ENCODE data around the gene RAB36.
"Not testable (repeated sequence)": the region's sequence is repeated elsewhere in the genome, so short reads cannot be mapped to it uniquely, and the experiment has no call there.

RAB36 gene

DNA sequence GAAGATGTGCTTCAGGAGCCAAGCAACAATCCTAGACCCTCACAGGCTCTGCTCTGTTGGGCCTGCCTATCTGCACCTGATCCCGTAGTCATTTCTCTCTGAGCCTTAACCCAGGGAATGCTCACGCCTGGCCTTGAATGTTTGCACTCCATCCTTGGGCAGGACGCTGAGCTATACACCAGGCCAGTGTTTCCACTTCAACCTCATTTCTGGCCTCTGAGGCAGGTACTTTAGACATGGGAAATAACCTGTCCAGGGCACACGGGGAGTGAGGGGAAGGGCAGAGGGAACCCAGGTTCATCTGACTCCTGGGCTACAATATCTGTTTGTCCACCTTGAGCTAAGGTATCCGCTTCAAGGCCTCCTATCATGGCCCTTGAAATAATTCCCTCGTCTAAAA lies 13.3 kb upstream of the RAB36 start:
- TF ChIP-seq, protein P1, sequence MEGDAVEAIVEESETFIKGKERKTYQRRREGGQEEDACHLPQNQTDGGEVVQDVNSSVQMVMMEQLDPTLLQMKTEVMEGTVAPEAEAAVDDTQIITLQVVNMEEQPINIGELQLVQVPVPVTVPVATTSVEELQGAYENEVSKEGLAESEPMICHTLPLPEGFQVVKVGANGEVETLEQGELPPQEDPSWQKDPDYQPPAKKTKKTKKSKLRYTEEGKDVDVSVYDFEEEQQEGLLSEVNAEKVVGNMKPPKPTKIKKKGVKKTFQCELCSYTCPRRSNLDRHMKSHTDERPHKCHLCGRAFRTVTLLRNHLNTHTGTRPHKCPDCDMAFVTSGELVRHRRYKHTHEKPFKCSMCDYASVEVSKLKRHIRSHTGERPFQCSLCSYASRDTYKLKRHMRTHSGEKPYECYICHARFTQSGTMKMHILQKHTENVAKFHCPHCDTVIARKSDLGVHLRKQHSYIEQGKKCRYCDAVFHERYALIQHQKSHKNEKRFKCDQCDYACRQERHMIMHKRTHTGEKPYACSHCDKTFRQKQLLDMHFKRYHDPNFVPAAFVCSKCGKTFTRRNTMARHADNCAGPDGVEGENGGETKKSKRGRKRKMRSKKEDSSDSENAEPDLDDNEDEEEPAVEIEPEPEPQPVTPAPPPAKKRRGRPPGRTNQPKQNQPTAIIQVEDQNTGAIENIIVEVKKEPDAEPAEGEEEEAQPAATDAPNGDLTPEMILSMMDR (IDR thresholded peaks at IDR 0.05; ENCODE audit: low read length, missing control alignments): no peak
- H3K4me3 ChIP-seq (replicated peaks; ENCODE audit: low read depth, low read length): no peak overlapping the region
- DNase-seq (ENCODE audit: low read depth): no peak

- H3K4me3 ChIP-seq (replicated peaks; ENCODE audit: low read depth, low read length): no peak overlapping the region
- TF ChIP-seq, protein P1 (IDR thresholded peaks at IDR 0.05; ENCODE audit: low read length, missing control alignments): no peak
- DNase-seq (ENCODE audit: low read depth): no peak
Observed at GRCh38 chr22:23132376-23133091, 12.7 kb upstream of the RAB36 start.

- TF ChIP-seq, protein P1 (IDR thresholded peaks at IDR 0.05; ENCODE audit: low read length, missing control alignments): no peak
- H3K4me3 ChIP-seq (replicated peaks; ENCODE audit: low read depth, low read length): no peak overlapping the region
- no peak for DNase-seq (ENCODE audit: low read depth)
Observed at GRCh38 chr22:23133922-23134321, 11.4 kb upstream of the RAB36 start.

- not testable (repeated sequence) for DNase-seq (ENCODE audit: low read depth); H3K4me3 ChIP-seq (replicated peaks; ENCODE audit: low read depth, low read length)
Observed at GRCh38 chr22:23136991-23137390, 8.3 kb upstream of the RAB36 start.

- H3K4me3 ChIP-seq (replicated peaks; ENCODE audit: low read depth, low read length): no peak overlapping the region
- TF ChIP-seq, protein P1 (IDR thresholded peaks at IDR 0.05; ENCODE audit: low read length, missing control alignments): no peak
- no peak for DNase-seq (ENCODE audit: low read depth)
Observed at GRCh38 chr22:23137468-23137867, 7.8 kb upstream of the RAB36 start.

GRCh38 chr22:23137905-23138561 lies 7.2 kb upstream of the RAB36 start:
- no peak overlapping the region for H3K4me3 ChIP-seq (replicated peaks; ENCODE audit: low read depth, low read length)
- DNase-seq (ENCODE audit: low read depth): no peak

More at GRCh38 chr22:23137905-23138561, 7.2 kb upstream of the RAB36 start:
- TF ChIP-seq, protein P1 (IDR thresholded peaks at IDR 0.05; ENCODE audit: low read length, missing control alignments): no peak

Measured in fibroblast of pulmonary artery (primary cell).